HEK293 (cell line): Measurements from ENCODE around the gene SLC35G2.
"Not testable (repeated sequence)": the region's sequence is repeated elsewhere in the genome, so short reads cannot be mapped to it uniquely, and the experiment has no call there.

ENCODE experiments used
- CTCF ChIA-PET: fragments of 350-600 bp; formaldehyde crosslinking; extraction: SDS; loops from one replicate; lab custom pipeline; 2021; ENCODE audit warnings: antibody characterized with exemption; lab: Yijun Ruan, JAX
- POLR2A ChIA-PET: fragments of 300-600 bp; formaldehyde crosslinking; extraction: SDS; loops from one replicate; lab custom pipeline; 2020; ENCODE audit warnings: antibody characterized with exemption, inconsistent platforms; lab: Yijun Ruan, JAX
- H3K27ac ChIP-seq: fragments of 200-500 bp; sonication (Bioruptor generic); 2 replicates; pipeline ENCODE4 v1.5.1; 2014; ENCODE audit warnings: low read depth, low read length, control low read depth, inconsistent platforms; ENCODE audit errors: extremely low read depth
- H3K36me3 ChIP-seq, 2 experiments: fragments of 200-500 bp in 1 of 2; sonication (Bioruptor generic) in 1 of 2; 1 replicate in 1 of 2; 2 replicates in 1 of 2; pipeline ENCODE4 v1.5.1; 2014 to 2017; ENCODE audit warnings: inconsistent platforms in 2 of 2, low read length in 2 of 2; ENCODE audit not compliant: control insufficient read depth in 2 of 2, insufficient read depth in 1 of 2
- H3K4me1 ChIP-seq: fragments of 200-500 bp; sonication (Bioruptor generic); 2 replicates; pipeline ENCODE4 v1.5.1; 2014; ENCODE audit warnings: mild to moderate bottlenecking, low read length, inconsistent platforms; ENCODE audit not compliant: control insufficient read depth, insufficient read depth
- H3K4me3 ChIP-seq: 2 replicates; pipeline ENCODE4 v1.5.1; 2011; ENCODE audit warnings: low read depth, mild to moderate bottlenecking, control low read depth, low read length, moderate library complexity
- H3K9me3 ChIP-seq: fragments of 200-500 bp; sonication (Bioruptor generic); 2 replicates; pipeline ENCODE4 v1.5.1; 2014; ENCODE audit warnings: low read depth, low read length, inconsistent platforms; ENCODE audit not compliant: control insufficient read depth, insufficient read depth
- HOXA7 ChIP-seq: sonication (generic); formaldehyde crosslinking; IDR thresholded peaks from 2 replicates; pipeline ENCODE4 v1.8.1; 2022; ENCODE audit warnings: missing genetic modification reagents, borderline replicate concordance
- IKZF3 ChIP-seq: fragments of 450-650 bp; IDR thresholded peaks from 2 replicates; pipeline ENCODE4 v1.5.0; 2018; ENCODE audit warnings: missing biosample characterization, mild to moderate bottlenecking, missing genetic modification characterization, moderate library complexity
- OVOL3 ChIP-seq: fragments of 450-650 bp; formaldehyde crosslinking; IDR thresholded peaks from 2 replicates; pipeline ENCODE4 v1.5.1; 2016; ENCODE audit warnings: missing biosample characterization, missing genetic modification characterization
- SALL2 ChIP-seq: fragments of 450-650 bp; formaldehyde crosslinking; IDR thresholded peaks from 2 replicates; pipeline ENCODE4 v1.5.0; 2017; ENCODE audit warnings: missing biosample characterization, mild to moderate bottlenecking, missing genetic modification characterization, borderline replicate concordance
- SETDB1 ChIP-seq: IDR thresholded peaks from one replicate; pipeline ENCODE4 v1.6.1; 2017; ENCODE audit warnings: mild to moderate bottlenecking, low read length, moderate library complexity, mixed read lengths; ENCODE audit not compliant: insufficient read length
- ZBTB1 ChIP-seq: fragments of 450-650 bp; formaldehyde crosslinking; IDR thresholded peaks from 2 replicates; pipeline ENCODE4 v1.5.1; 2016; ENCODE audit warnings: missing biosample characterization, missing genetic modification characterization
- ZBTB20 ChIP-seq: fragments of 450-650 bp; formaldehyde crosslinking; IDR thresholded peaks from 2 replicates; pipeline ENCODE4 v1.5.1; 2016; ENCODE audit warnings: missing biosample characterization, missing genetic modification characterization
- ZFP69B ChIP-seq: fragments of 450-650 bp; formaldehyde crosslinking; IDR thresholded peaks from 2 replicates; pipeline ENCODE4 v1.5.1; 2016; ENCODE audit warnings: missing biosample characterization, missing genetic modification characterization
- ZNF133 ChIP-seq: fragments of 450-650 bp; formaldehyde crosslinking; IDR thresholded peaks from 2 replicates; pipeline ENCODE4 v1.5.1; 2016; ENCODE audit warnings: missing biosample characterization, missing genetic modification characterization
- ZNF16 ChIP-seq: fragments of 450-650 bp; formaldehyde crosslinking; IDR thresholded peaks from 2 replicates; pipeline ENCODE4 v1.5.1; 2016; ENCODE audit warnings: low read depth, missing biosample characterization, missing genetic modification characterization
- ZNF366 ChIP-seq: fragments of 450-650 bp; formaldehyde crosslinking; conservative IDR thresholded peaks from 2 replicates; pipeline ENCODE4 v1.5.1; 2016; ENCODE audit warnings: missing biosample characterization, missing genetic modification characterization
- ZNF433 ChIP-seq: fragments of 450-650 bp; formaldehyde crosslinking; IDR thresholded peaks from 2 replicates; pipeline ENCODE4 v1.5.1; 2016; ENCODE audit warnings: missing biosample characterization, missing genetic modification characterization, low read depth
- ZNF660 ChIP-seq: fragments of 450-650 bp; IDR thresholded peaks from 2 replicates; pipeline ENCODE4 v1.5.1; 2018; ENCODE audit warnings: missing biosample characterization, mild to moderate bottlenecking, missing genetic modification characterization
- ZNF837 ChIP-seq: fragments of 450-650 bp; formaldehyde crosslinking; IDR thresholded peaks from 2 replicates; pipeline ENCODE4 v1.5.1; 2016; ENCODE audit warnings: missing biosample characterization, missing genetic modification characterization
- TF ChIP-seq, protein P1 (sequence below): fragments of 450-650 bp; formaldehyde crosslinking; IDR thresholded peaks from 2 replicates; pipeline ENCODE4 v1.5.1; 2016; ENCODE audit warnings: missing biosample characterization, missing genetic modification characterization
- TF ChIP-seq, protein P2 (sequence below): fragments of 450-650 bp; formaldehyde crosslinking; IDR thresholded peaks from 2 replicates; pipeline ENCODE4 v1.5.1; 2016; ENCODE audit warnings: missing biosample characterization, missing genetic modification characterization
- TF ChIP-seq, protein P3 (sequence below): fragments of 450-650 bp; formaldehyde crosslinking; IDR thresholded peaks from 2 replicates; pipeline ENCODE4 v1.5.1; 2016; ENCODE audit warnings: missing biosample characterization, missing genetic modification characterization
- TF ChIP-seq, protein P4 (sequence below): fragments of 450-650 bp; formaldehyde crosslinking; optimal IDR thresholded peaks from 2 replicates; pipeline ENCODE3; 2016; ENCODE audit warnings: missing biosample characterization, mild to moderate bottlenecking, missing genetic modification characterization
- TF ChIP-seq, protein P5 (sequence below): fragments of 450-650 bp; formaldehyde crosslinking; IDR thresholded peaks from 2 replicates; pipeline ENCODE4; 2016; ENCODE audit warnings: missing biosample characterization, missing genetic modification characterization
- TF ChIP-seq, protein P6 (sequence below): fragments of 450-650 bp; formaldehyde crosslinking; IDR thresholded peaks from 2 replicates; pipeline ENCODE4 v1.5.1; 2016; ENCODE audit warnings: missing biosample characterization, missing genetic modification characterization

SLC35G2 gene

DNA sequence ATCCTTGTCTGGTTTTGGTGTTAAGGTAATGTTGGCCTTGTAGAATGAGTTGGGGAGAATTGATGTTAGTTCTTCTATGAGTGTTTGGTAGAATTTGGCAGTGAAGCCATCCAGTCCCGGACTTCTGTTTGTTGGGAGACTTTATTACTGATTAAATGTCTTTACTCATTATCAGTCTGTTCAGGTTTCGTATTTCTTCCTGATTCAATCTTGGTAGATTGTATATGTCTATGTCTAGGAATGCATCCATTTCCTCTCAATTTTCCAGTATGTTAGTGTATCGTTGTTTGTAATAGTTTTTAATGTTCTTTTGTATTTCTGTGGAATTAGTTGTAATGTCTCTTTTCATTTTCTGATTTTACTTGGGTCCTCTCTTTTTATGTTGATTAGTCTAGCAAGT lies 82.5 kb downstream of the SLC35G2 start (continued):
- TF ChIP-seq, protein P1, sequence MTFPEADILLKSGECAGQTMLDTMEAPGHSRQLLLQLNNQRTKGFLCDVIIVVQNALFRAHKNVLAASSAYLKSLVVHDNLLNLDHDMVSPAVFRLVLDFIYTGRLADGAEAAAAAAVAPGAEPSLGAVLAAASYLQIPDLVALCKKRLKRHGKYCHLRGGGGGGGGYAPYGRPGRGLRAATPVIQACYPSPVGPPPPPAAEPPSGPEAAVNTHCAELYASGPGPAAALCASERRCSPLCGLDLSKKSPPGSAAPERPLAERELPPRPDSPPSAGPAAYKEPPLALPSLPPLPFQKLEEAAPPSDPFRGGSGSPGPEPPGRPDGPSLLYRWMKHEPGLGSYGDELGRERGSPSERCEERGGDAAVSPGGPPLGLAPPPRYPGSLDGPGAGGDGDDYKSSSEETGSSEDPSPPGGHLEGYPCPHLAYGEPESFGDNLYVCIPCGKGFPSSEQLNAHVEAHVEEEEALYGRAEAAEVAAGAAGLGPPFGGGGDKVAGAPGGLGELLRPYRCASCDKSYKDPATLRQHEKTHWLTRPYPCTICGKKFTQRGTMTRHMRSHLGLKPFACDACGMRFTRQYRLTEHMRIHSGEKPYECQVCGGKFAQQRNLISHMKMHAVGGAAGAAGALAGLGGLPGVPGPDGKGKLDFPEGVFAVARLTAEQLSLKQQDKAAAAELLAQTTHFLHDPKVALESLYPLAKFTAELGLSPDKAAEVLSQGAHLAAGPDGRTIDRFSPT (tag by site-specific recombination) = no peak
- TF ChIP-seq, protein P2, sequence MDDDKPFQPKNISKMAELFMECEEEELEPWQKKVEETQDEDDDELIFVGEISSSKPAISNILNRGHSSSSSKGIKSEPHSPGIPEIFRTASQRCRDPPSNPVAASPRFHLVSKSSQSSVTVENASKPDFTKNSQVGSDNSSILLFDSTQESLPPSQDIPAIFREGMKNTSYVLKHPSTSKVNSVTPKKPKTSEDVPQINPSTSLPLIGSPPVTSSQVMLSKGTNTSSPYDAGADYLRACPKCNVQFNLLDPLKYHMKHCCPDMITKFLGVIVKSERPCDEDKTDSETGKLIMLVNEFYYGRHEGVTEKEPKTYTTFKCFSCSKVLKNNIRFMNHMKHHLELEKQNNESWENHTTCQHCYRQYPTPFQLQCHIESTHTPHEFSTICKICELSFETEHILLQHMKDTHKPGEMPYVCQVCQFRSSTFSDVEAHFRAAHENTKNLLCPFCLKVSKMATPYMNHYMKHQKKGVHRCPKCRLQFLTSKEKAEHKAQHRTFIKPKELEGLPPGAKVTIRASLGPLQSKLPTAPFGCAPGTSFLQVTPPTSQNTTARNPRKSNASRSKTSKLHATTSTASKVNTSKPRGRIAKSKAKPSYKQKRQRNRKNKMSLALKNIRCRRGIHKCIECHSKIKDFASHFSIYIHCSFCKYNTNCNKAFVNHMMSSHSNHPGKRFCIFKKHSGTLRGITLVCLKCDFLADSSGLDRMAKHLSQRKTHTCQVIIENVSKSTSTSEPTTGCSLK (tag by site-specific recombination) = no peak
- no peak for TF ChIP-seq ZBTB1 (tag by site-specific recombination)

DNA sequence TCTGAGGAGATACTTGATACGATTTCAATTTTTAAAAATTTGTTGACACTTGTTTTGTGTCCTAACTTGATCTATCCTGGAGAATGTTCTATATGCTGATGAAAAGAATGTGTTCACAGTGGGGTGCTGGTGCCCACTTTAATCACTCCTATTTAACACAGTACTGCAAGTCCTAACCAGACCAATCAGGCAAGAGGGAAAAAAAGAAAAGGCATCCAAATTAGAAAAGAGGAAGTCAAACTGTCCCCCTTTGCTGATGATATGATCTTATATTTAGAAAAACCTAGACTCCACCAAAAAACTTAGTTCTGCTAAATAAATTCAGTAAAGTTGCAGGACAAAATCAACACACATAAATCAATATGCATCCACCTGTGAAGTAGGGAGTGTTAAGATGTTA lies 83.6 kb downstream of the SLC35G2 start:
- POLR2A ChIA-PET, H3K4me1 ChIP-seq: not testable (repeated sequence)

DNA sequence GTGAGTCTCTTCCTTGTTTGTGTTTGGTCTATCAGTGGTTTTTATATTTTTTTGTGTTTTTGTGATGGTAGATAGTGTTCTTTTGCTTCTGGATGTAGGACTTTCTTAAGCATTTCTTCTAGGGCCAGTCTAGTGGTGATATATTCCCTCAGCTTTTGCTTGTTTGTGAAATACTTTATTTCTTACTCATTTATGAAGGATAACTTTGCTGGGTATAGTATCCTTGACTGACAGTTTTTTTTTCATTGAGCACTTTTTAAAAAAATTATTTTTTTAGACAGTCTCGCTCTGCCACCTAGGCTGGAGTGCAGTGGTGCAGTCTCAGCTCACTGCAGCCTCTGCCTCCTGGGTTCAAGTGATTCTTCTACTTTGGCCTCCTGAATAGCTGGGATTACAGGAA lies 85.0 kb downstream of the SLC35G2 start:
- Histone ChIP-seq H3K4me3 (no peak overlapping the region), H3K27ac (no peak overlapping the region), H3K4me1 (no peaks in the 10 kb centered on the region), H3K9me3 (no peaks in the 10 kb centered on the region), H3K36me3 (no peaks in the 10 kb centered on the region; a peak in 1 of 3 replicates)
- ChIA-PET CTCF (interaction anchor here (0.6 kb wide), 1 partner anchor 1200 kb away, joined by 4 read pairs; no protein-coding TSS in a partner anchor), POLR2A (no interaction called here)
- TF ChIP-seq HOXA7 = no peak
- TF ChIP-seq SETDB1 = peak; percentile 86
- TF ChIP-seq, protein P3, sequence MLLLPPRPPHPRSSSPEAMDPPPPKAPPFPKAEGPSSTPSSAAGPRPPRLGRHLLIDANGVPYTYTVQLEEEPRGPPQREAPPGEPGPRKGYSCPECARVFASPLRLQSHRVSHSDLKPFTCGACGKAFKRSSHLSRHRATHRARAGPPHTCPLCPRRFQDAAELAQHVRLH (tag by site-specific recombination) = no peak
- TF ChIP-seq, protein P4, sequence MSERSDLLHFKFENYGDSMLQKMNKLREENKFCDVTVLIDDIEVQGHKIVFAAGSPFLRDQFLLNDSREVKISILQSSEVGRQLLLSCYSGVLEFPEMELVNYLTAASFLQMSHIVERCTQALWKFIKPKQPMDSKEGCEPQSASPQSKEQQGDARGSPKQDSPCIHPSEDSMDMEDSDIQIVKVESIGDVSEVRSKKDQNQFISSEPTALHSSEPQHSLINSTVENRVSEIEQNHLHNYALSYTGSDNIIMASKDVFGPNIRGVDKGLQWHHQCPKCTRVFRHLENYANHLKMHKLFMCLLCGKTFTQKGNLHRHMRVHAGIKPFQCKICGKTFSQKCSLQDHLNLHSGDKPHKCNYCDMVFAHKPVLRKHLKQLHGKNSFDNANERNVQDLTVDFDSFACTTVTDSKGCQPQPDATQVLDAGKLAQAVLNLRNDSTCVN (tag by site-specific recombination) = no peak
- no peak for TF ChIP-seq ZNF16 (tag by site-specific recombination)

More for the DNA sequence above, 83.6 kb downstream of the SLC35G2 start:
- not testable (repeated sequence) for H3K27ac ChIP-seq, H3K36me3 ChIP-seq, H3K4me3 ChIP-seq, H3K9me3 ChIP-seq
- CTCF ChIA-PET = interaction anchor here (0.7 kb wide), 1 partner anchor 86 kb away, joined by 4 read pairs; no protein-coding TSS in a partner anchor

DNA sequence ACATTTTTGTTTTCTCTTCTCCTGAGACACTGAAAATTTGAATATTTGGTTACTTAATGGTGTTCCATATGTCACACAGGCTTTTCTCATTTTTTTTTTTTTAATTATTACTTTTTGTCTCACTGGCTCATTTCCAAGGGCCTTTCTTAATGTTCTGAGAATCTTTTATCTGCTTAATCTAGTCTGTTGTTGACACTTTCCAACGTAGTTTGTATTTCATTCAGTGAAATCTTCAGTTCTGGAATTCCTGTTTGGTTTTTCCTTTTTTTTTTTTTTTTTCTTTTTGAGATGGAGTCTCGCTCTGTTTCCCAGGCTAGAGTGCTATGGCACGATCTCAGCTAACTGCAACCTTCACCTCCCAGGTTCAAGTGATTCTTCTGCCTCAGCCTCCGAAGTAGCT lies 85.8 kb downstream of the SLC35G2 start:
- POLR2A ChIA-PET = no interaction called here
- Histone ChIP-seq H3K36me3 (no peaks in the 10 kb centered on the region; a peak in 1 of 3 replicates), H3K27ac (no peak overlapping the region), H3K4me1 (no peaks in the 10 kb centered on the region), H3K4me3 (no peak overlapping the region), H3K9me3 (no peaks in the 10 kb centered on the region)
- CTCF ChIA-PET = no interaction called here
- TF ChIP-seq SALL2 (tag by site-specific recombination) = no peak
- no peak for TF ChIP-seq ZNF366 (tag by site-specific recombination)
- TF ChIP-seq, protein P5, sequence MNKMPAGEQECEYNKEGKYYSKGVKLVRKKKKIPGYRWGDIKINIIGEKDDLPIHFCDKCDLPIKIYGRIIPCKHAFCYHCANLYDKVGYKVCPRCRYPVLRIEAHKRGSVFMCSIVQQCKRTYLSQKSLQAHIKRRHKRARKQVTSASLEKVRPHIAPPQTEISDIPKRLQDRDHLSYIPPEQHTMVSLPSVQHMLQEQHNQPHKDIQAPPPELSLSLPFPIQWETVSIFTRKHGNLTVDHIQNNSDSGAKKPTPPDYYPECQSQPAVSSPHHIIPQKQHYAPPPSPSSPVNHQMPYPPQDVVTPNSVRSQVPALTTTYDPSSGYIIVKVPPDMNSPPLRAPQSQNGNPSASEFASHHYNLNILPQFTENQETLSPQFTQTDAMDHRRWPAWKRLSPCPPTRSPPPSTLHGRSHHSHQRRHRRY (tag by site-specific recombination) = no peak
- no peak for TF ChIP-seq ZNF133 (tag by site-specific recombination)
- no peak for TF ChIP-seq ZNF837 (tag by site-specific recombination)
- TF ChIP-seq IKZF3 (tag by site-specific recombination) = no peak
- no peak for TF ChIP-seq ZFP69B (tag by site-specific recombination)
- TF ChIP-seq OVOL3 = no peak
- TF ChIP-seq HOXA7 = no peak
- TF ChIP-seq ZBTB20 (tag by site-specific recombination) = no peak
- TF ChIP-seq ZNF660 (tag by site-specific recombination) = no peak
- TF ChIP-seq ZNF433 (tag by site-specific recombination) = no peak
- TF ChIP-seq, protein P6, sequence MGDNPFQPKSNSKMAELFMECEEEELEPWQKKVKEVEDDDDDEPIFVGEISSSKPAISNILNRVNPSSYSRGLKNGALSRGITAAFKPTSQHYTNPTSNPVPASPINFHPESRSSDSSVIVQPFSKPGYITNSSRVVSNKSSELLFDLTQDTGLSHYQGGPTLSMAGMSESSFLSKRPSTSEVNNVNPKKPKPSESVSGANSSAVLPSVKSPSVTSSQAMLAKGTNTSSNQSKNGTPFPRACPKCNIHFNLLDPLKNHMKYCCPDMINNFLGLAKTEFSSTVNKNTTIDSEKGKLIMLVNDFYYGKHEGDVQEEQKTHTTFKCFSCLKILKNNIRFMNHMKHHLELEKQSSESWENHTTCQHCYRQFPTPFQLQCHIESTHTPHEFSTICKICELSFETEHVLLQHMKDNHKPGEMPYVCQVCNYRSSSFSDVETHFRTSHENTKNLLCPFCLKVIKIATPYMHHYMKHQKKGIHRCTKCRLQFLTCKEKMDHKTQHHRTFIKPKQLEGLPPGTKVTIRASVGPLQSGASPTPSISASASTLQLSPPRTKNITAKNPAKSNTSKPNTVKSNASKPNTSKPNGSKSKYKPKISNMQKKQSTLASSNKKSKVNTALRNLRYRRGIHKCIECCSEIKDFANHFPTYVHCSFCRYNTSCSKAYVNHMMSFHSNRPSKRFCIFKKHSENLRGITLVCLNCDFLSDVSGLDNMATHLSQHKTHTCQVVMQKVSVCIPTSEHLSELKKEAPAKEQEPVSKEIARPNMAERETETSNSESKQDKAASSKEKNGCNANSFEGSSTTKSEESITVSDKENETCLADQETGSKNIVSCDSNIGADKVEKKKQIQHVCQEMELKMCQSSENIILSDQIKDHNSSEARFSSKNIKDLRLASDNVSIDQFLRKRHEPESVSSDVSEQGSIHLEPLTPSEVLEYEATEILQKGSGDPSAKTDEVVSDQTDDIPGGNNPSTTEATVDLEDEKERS (tag by site-specific recombination) = no peak
